Measurements from ENCODE around the gene ARHGEF2.
A peak's percentile ranks its signal among the peaks of the same experiment; 100 is the strongest.
"Not testable (repeated sequence)": the region's sequence is repeated elsewhere in the genome, so short reads cannot be mapped to it uniquely, and the experiment has no call there.

ARHGEF2 gene

GRCh38 chr1:155990005-155990739 lies 11.8 kb upstream of the ARHGEF2 start:
- no peak for DNase-seq

- peak; percentile 73 to 78 for DNase-seq
Measured at GRCh38 chr1:155989242-155990004, 11.1 kb upstream of the ARHGEF2 start.

DNA sequence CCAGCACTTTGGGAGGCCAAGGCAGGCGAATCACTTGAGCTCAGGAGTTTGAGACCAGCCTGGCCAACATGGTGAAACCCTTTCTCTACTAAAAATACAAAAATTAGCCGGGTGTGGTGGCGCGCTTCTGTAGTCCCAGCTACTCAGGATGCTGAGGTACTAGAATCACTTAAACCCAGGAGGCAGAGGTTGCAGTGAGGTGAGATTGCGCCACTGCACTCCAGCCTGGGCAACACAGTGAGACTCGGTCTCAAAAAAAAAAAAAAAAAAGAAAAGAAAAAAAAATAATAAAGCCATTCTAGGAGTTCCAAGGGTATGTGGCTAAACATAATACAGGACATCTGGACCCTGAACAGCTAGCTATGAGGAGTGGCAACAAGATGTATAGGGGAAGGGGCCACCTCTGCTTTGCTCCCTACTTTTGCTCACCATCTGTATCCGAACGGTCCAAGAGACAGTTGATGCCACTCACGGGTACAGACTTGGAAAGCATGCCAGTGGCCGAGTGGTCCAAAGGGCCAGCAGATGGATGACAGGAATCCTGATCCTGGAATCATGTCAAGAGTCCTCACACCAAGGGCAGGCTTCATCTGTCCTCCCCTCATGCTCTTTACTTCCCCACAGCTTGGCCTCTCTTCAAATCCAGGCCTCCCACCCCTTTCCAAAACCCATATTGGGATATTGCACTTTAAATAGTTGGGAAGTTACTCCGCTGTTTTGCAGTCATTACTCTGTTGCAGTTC lies 6.7 kb upstream of the ARHGEF2 start:
- DNase-seq = not testable (repeated sequence)

GRCh38 chr1:155984341-155984740 lies 6.0 kb upstream of the ARHGEF2 start:
- DNase-seq = no peak

DNA sequence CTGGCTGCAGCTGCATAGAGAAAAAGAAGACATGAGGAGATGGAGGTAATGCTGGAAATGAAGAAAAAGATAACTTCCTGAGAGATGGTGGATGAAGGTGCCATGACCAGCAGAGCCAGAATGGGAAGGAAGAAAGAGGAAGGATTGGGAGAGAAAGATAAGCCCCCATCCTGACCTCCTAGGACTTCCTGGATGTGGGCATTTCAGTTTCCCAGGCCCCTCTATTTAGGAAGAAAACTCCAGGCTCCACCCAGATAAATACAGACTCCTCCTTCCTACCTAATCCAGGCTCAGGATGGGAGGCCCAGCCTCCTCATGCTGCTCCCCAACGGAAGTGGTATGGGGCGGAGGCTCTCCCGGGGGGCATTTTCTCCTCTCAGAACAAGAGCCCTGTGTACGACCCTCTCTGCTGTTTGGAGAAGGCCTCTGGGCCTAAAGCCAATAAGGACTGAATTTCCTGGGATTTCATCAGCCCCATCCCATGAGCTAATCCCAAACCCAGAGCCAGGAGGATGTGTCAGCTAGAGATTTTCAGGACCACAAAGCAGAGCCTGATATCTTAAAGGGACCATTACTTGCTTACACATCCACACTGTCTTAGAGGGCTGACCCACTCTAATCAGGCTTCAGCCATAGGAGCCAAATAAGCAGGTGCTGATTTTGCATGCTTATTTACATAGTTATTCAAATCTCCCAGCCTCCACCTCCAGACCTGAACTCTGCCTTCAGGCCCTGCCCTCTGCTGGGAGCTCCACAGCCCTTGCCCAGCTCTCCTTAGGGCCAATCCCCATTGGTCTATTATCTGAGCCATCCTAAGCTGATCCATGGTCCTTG lies 5.1 kb upstream of the ARHGEF2 start:
- no peak for DNase-seq

- no peak for DNase-seq
Measured at GRCh38 chr1:155982106-155982505, 3.8 kb upstream of the ARHGEF2 start.

DNA sequence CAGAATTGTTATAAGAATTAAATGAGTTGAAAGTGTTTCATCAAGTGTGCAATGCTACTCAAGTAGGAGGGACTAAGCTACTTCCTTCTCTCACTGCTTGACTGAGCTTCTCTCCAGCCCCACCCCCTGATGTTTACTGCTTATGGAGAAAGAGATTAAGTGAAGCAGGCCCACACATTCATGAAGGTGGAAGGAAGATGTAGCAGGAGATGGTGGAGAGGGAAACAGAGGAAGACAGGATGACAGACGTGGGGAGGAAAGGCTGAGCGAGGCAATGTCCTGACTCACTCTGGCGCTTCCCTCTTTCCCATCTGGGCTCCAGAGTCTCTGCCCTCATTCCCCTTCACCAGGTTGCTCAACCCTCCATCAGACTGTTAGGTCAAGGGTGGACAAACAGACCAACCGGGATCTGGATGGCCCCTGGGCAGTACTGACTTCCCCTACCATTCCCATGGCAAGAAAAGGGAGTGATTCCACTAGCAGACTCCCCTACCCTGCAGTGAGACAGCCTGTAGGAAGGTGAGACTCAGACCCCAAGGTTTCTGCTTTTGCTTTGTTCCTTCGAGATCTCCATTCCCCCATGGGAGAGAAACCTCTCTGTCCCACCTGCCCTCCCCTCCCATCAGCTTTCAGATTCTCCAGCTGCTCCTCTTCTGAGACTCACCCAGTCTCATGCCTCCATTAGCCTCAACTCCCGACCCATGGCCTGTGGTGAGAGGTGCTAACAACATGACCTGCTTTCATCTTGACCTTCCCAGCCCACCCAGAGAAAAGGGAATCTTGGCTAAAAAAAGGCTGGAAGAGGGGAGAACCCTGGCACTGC lies 3.1 kb upstream of the ARHGEF2 start:
- DNase-seq = no peak

GRCh38 chr1:155979597-155980343 lies 1.4 kb upstream of the ARHGEF2 start:
- no peak for DNase-seq

DNA sequence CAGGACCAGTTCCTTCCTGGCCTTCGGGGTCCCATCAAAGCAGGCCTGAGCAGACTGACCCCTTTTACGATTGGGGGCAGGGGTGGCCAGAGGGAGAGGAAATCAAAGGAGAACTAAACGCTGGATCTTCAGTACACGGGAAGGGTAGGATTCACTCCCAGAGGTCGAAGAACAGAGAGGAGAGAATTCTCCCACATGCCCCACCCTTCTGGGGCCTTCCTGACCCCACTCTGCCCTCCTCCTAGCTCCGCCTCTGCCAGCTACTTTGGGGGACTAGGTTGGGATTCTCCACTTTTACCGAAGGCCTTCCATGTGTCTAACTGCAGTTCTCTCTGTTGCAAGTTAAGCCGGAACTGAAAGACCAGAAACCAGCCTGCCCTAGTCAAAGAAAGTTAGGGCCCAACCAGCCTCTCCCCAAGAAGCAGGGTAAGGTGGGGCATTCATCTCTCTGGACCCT lies 654 bp upstream of the ARHGEF2 start:
- no peak for DNase-seq

- DNase-seq = peak; percentile 50 to 57
Measured at GRCh38 chr1:155977690-155978324, 540 bp downstream of the ARHGEF2 start.

GRCh38 chr1:155976913-155977689 lies 1.2 kb downstream of the ARHGEF2 start:
- no peak for DNase-seq

DNA sequence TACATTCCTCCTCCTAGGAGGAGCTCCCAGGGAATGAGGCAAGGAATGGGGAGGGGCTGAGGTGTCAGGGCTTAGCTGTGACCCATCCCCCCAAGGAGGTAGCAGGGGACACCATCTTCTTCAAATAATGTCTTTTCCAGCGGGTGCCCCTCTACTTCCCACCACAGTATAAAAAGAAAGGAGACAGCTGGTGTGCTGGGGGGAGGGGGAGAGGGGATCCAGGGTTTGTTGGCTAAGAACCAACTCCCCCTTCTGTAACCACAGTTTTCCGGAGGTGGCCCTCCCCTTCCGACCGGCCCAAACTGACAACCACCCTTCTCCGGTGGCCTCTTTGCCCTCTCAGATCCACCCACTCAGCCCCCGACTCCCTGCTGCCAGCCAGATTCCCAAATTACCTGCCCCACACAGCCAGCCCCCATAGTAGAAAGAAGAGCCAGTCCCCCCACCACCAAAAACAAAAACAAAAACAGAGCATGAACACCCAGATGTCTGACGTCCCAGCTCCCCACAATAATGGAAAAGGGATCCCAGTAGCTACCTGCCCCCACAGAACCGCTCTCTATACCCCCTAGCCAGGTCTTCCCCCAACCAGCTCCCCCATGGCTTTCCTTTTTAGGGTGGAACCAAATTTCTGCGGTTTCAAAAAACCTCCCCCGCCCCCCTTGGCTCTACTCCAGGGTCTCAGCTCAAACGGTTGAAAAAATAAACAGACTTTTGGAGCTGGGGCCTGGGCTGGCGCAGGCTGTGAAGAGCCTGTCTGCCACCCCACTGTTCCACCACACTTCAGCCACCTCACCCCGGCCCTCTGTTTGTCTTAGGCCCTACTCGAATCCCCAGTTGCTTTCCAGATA lies 2.1 kb downstream of the ARHGEF2 start:
- DNase-seq = peak in 1 of 2 donors; percentile 40

- DNase-seq = no peak
Measured at GRCh38 chr1:155975375-155976061, 2.8 kb downstream of the ARHGEF2 start.

DNA sequence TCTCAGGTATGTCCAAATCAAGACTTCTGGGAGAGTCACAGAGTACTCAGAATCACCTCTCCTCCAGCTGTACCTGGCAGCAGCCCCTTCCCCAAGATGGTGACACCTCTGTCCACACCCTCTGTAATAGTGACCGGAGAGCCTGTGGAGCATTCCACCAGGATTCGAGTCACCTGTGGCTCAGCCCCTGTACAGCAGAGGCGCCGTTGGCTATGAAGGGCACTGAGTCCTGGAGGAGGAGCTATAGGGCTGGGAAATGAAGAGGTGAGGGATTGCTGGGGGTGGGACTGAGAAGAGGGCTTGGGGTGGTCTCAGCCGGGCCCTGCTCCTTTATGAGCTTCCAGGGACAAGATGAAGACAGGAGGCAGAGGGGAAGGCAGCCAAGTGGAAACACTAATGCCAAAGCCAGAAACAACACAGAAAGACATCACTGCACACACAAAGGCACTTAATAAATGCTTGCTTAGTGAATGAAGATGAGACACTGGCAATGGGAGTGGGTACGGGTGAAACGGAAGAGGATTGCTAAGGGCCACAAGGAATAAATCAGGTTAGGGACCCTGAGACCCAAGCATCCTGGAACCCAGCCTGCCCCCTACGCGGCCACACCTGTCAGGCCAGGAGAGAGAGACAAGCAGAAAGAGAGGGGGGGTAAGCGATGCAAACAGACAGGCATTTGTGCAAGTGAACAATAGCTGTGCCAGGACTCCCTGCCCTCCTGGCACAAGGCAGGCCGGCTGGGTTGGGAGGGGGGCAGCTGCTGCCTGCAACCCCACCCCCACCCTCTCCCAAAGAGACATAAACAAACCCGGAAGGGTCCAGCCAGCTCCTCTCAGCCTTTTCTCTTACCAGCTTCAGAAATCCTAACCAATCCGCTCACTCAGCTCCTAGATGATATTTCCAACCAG lies 3.9 kb downstream of the ARHGEF2 start:
- DNase-seq = no peak

DNA sequence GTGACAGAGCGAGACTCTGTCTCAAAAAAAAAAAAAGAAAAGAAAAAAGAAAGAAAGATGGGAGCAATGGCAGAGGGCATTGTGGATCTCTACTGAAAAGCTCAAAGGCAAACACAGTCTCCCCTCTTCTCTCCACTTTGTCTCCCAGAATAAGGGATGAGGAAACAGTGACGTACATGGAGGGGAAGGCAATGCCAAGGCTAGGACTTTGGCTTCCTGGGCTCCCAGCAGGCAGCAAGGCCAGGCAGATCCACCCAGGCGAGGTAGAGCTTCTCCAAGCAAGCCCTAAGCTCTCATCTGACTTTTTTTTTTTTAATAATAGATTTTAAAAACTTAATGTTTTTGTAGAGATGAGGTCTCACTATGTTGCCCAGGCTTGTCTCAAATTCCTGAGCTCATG lies 4.6 kb downstream of the ARHGEF2 start:
- no peak for DNase-seq

GRCh38 chr1:155971910-155972809 lies 6.2 kb downstream of the ARHGEF2 start:
- DNase-seq = no peak

Data from stimulated activated CD4-positive, alpha-beta T cell treated with anti-CD3 and anti-CD28 coated beads, Interleukin-2, amount 100 ng/mL, for 48 hours (primary cell).